NCI-H2171 treated with DMSO at 0.1 percent for 48 hours (cell line): Measurements from ENCODE around the gene SH2B2.
A peak's percentile ranks its signal among the peaks of the same experiment; 100 is the strongest.

Source experiments
- DNase-seq: peaks from one replicate; lab custom pipeline; 2025; lab: John Stamatoyannopoulos, UW

The SH2B2 gene

DNA sequence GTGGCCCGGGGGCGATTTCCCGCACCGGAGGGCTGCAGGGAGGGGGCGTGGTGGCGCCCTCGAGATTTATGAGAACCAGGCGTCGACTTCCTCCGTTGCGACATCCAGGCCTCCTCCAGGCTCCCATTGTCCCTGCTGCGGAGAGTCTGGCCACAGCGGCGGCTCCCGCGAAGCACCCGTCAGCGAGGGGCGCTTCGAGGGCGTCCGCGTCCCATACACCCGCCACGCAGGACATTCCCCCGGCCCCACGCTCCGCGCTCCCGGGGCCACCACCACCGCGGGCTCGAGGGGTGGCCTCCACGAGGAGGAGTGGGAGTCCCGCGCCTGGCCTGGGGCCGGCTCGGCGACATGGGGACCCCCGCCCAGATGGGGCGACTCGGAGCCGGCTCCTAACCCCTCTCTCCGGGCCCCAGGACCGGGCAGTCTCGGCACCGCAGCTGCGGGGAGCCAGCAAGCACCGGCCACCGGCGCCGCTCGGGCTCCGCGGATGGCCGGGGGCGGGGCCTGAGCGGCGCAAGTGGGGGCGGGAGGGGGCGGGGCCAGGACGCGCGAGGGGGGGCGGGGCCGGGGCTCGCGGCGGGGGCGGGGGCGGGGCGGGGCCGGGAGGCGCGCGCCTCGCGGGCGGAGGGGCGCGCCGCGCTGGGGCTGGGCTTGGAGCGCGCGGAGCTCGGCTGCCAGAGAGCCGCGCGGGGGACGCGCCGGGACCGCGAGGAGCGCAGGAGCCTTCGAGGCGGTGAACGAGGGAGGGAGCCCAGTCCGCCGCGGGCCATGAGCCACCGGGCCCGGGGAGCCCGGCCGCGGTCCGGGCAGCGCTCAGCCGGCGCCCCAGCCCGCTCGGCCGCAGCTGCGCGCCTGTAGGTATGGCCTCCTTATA lies at the start of gene SH2B2:
SH2B2 (plus strand) TSS at position 632 of the 874 bp plus-strand sequence. CDS start 13,683 bp downstream, outside the sequence.
- peak; percentile 49 for DNase-seq

- DNase-seq = no peak
These were observed 47.4 kb upstream of the SH2B2 start for GRCh38 chr7:102239206-102239820.

GRCh38 chr7:102241431-102241830 lies 45.2 kb upstream of the SH2B2 start:
- no peak for DNase-seq

DNA sequence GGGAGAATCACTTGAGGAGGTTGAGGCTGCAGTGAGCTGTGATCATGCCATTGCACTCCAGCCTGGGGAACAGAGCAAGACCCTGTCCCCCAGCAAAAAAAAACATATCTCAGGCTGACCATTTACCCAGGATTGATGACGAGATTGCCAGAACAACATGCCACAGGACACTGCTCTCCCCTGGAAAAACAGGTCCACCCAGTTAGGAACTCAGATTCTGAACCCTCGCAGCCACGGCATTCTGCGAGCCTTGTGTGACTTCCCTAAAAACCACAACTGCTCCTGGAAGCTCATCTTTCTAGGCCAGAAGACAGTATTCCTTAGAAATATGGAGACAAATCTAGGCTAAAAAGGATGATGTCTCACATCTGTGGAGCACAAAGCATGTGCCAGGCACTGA lies 42.1 kb upstream of the SH2B2 start:
- no peak for DNase-seq

DNA sequence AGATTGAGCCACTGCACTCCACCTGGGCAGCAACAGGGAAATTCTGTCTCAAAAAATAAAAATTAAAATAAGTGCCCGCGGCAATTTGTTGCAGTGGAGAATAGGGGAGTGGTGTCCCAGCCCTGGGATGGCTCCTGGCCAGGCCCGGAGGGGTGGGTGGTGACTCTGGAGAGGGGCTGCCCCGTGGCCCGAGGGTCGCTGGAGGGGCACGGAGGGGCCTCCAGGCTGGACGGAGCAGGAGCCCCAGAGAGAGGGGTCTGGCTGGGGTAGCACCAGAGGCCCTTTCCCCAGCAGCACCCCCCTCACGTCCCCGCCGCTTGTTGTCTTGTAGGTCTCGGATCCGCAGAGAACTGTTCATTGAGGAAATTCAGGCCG lies 38.6 kb upstream of the SH2B2 start:
- no peak for DNase-seq

DNA sequence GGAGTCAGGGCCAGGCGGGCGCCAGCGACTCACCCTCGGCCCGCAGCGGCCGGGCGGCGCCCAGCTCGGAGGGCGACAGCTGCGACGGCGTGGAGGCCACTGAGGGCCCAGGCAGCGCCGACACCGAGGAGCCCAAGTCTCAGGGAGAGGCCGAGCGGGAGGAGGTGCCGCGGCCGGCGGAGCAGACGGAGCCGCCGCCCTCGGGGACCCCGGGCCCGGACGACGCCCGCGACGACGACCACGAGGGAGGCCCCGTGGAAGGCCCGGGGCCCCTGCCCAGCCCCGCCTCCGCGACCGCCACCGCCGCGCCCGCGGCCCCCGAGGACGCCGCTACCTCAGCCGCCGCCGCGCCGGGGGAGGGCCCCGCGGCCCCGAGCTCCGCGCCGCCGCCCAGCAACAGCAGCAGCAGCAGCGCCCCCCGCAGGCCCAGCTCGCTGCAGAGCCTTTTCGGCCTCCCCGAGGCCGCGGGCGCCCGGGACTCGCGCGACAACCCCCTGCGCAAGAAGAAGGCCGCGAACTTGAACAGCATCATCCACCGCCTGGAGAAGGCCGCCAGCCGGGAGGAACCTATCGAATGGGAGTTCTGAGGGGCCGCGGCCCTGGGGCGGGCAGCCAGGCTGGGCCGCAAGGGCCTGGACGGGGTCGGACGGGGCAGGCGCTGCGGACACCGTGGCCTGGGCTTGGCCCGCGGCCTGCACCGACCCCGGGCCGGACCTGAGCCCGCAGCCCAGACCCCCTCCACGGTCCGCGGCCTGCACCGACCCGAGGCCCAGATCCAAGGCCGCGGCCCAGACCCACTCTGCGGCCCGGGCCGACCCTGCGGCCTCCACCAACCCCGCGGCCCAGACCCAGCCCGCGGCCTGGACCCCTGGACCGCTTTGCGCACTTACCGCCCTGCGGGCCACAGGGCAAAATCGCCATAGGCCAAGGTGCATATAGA lies 37.9 kb upstream of the SH2B2 start:
- DNase-seq = no peak

DNA sequence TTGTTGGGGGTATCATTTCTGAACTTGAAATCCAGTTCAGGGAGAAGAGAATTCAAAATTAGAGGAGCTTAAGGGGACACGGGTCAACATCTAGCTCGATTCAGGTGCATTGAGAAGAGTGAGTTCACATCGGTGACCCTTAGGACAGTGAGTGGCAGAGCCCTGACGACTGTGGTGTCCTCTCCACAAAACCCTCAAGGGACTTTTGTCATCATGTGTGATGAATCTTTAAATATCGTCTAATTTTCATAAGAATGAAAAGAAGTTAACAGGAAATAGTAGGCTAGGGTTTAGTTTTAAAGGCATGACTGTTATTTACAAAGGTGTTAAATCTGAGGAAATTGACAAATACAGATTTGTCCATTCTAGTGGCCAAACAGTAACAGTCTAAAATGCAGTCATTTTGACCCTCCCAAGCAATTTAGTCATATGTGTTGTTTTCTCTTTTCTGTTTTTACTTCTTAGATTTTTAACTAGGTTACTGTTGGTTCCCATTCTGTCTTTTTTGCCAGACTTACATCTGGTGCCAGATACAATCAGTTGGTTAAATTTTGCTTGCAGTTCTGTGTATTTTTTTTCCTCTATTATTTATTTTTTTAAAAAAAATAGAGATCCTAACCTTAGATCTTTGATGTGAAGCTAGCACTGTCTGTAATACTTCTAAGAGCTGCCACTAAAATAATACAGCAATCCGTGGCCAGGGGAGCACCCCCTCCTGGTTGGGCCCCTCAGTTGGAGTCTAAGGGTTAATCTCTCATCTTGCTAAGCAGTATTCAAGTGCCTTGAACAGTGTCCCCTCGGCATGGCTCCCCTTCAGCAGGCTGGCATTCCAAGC lies 34.9 kb upstream of the SH2B2 start:
- DNase-seq = no peak

DNA sequence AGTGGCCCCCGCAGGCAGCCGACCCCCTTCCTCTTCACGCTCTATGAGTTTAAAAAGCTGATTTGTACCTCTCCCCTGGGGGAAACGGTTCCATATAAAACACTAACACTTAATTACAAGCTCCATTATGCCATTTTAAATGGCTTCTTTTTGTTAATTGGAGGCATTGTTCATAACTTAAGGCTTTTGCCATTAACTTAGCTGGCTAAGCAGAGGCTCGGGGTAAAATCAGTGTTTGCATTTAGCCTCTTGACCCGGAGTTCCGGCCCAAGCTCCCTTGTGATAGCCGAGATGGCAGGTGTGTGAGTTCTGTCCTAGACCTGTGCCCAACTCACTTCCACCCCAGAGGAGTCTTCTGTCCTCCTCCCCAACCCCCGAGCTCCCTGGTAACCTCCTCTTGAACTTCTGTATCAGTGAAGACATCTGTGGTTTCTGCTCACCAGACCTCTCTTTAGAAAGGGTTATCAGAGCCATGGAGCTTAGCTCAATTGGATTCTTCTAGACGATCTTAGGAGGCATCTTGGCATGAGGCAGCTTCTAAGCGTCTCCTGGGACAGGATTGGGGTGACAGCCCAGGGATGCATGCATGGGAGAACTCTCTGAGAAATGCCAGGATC lies 34.2 kb upstream of the SH2B2 start:
- no peak for DNase-seq

DNA sequence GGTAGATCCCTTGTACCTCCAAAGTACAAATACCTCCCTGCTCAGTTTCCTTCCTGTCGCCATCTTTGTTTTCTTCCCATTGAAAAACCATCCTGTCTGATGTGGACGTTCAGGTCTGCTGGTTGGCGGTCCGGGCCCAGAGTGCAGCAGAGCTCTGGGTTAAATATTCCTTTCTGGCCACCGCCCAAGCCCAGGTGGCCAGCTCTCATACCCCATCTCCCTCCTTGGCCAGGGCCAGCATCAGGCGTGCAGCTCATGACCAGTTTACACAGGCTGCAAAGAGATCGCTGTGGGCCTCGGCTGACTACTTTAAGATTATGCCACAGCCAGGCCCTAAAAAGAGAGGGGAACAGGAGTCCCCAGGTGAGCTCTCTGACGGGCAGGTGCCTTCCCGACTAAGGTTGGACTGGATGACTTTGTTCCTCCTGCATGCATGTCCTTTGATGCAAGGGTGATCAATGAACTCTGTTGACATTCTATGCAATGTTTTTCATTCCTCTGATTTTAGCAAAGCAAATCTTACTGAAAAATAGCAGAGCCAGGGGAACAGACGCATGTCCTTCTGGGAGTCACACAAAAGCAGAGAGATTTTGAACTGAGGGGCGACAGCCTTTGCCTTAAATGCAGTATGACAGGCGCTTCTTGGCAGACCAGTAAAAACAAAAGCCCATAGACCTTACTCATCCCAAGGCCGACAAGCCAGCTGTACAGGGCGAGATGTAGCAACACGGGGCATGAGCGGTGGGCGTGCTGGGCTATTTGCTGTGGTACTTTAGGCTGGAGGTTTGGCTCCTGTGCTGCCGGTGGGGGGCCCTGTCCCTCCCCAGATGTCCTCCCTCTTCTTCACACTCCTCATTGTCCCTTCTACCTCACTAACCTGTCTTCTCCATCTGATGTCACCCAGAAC lies 33.3 kb upstream of the SH2B2 start:
- DNase-seq = no peak

DNA sequence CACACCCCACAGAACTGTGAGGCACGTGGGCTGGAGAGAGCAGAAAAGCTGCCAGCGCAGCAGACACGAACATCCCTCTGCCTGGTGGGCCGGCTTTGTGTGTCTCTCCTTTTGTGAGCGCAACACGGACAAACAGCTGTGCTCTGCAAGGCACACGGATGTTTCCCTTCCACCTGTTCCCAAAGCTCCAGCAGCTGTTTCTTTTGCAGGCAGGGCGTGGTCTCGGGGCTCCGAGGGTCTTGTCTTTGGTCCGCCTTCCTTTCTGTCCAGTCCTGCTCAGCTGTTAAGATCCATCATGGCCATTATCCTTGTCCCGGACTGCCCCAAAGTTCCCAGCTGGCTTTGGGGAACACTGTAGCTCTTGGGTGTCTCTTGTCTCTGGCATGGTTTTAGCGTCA lies 32.7 kb upstream of the SH2B2 start:
- no peak for DNase-seq

DNA sequence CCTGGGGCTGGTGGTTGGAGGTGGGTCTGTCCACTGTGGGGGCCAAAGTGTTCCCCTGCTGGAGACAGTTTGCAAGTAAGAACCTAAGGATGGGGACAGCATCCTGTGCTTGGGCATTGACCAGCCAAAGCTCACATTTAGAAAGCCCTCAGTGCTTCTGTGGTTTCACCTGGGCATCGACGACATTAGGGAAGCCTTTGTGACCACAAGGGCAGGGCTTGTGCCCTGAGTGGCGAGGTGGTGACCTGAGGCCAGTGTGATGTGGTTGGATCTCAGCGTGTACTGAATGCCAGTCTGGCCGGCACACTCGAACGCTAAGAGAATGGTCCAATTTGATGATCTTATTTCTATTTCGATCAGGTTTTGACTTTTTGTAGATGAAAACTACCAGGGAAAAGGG lies 32.1 kb upstream of the SH2B2 start:
- DNase-seq = no peak

DNA sequence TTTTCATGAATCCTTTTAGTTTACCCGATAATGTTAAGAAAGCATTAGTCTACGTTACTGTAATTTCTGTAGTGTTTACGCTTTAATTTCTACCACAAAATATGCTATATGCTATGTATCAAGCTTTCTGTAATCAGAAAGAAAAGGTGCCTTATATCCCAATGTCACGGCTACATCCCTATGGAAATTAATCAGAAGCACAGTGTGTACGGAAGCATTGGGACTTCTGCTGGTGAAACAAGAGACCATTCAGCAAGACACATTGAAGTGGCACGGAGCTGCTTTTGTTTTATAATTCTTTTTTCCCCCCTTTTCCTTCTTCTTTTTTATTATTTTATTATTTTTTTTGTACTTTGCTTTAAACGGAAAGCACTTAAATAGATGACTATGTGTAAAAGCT lies 31.2 kb upstream of the SH2B2 start:
- no peak for DNase-seq

GRCh38 chr7:102255916-102256315 lies 30.8 kb upstream of the SH2B2 start:
- no peak for DNase-seq

GRCh38 chr7:102258073-102258748 lies 28.5 kb upstream of the SH2B2 start:
- no peak for DNase-seq

DNA sequence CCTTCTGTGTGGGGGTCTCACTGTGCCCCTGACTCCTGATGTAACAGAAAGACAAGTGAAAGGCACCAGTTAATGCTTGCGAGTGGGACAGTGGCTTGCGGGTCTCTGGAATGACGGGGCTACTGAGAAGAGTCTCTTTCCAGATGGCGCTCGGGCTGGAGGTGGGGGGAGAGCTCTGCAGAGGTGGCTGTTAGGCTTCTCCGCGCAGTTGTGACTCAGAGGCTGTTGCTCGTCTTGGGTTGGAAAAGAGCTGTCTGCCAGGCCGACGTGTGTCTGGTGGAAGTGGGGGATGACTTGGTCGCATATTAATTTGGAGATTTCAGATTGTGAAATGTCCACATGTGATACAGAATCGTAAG lies 27.9 kb upstream of the SH2B2 start:
- no peak for DNase-seq

GRCh38 chr7:102260856-102261255 lies 25.8 kb upstream of the SH2B2 start:
- no peak for DNase-seq

DNA sequence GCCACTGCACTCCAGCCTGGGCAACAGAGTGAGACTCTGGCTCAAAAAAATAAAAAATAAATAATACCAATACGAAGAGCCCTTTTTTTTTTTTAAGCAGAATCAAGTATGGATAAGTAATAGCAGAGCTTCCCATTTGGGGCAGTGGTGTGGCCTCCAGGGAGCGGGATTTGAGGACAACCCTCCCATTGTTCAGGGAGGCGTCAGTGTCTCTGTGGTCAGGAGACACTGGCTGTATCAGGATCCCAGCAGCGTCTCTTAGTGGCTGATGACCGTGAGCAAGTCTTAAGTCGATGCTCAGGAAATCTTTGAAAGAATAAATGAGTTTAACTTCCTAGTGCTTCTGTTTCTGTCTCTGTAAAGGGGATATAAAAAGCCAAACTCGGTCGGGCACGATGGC lies 25.2 kb upstream of the SH2B2 start:
- no peak for DNase-seq

DNA sequence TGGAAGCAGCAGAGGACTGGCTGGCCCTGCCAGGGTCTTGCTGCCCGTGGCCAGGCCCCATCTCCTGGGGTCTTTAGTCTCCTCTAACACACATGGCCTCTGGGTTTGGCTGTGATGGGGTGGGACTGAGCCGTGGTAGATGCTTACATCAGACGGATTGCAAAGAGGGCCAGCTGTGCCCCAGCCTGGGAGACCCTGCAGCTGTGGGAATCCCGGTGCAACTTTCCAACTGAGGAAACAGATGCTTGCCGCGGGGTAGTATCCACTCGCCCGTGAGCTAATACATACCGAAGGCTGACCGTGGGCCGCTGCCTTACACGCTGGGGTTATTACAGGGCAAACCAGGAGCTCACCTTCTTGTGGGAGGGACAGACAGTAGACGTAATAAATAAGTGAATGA lies 24.1 kb upstream of the SH2B2 start:
- no peak for DNase-seq

GRCh38 chr7:102264367-102264891 lies 22.2 kb upstream of the SH2B2 start:
- no peak for DNase-seq
